ENCODE results near the gene IQCE.
"Not testable (repeated sequence)": the region's sequence is repeated elsewhere in the genome, so short reads cannot be mapped to it uniquely, and the experiment has no call there.

Gene IQCE

GRCh38 chr7:2555121-2556052 is 3.4 kb upstream of the IQCE start, which contains the start of gene BRAT1:
Gene BRAT1, minus strand, starts transcription at chr7:2555524. Its CDS starts 1,093 bp downstream, at chr7:2554431.
- Histone ChIP-seq H3K4me1 (ENCODE audit: control insufficient read depth in 1 of 2, insufficient read depth in 1 of 2, low read depth in 1 of 2, low read length in 1 of 2) (peaks cover 43 to 50% of the 10 kb centered on the region in 2 experiments), H3K27me3 (no peaks in the 10 kb centered on the region), H3K9me3 (no peaks in the 10 kb centered on the region), H3K4me3 (ENCODE audit: low read depth in 1 of 2, low read length in 1 of 2) (peak within 1 kb of the TSS; percentile 80 to 90), H3K36me3 (no peaks in the 10 kb centered on the region), H3K27ac (peak within 1 kb of the TSS; percentile 98)
- peak; percentile 71 for TF ChIP-seq CTCF (IDR thresholded peaks at IDR 0.05)

DNA sequence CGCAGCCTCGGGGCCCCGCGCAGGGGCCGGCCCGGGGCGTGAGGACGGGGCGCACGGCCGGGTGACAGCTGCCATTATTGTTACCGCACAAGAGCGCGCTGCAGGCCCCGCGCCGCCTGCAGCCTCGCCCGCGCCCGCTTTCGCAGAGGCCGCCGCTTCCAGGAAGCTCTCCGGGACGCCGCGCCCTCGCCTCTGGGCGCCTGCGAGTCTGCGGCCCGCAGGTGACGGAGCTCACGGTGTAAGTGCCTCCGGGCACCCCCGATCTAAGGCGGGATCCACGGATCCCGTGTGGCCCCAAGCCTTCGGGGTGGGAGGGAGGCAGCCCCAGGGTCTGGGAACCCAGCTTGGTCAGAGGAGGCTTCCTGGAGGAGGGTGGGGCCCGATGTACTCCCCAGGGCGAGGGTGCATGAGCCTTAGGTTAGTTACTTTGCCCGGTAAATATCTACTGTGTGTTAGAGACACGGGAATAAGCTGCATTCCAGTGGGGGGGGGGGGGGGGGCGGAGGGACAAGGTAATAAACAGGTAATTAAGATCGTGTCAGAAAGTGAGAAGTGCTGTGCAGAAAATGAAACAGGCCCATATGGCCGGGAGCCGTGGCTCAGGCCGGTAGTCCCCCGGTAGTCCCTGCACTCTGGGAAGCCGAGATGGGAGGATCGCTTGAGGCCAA is 638 bp downstream of the IQCE start:
- Histone ChIP-seq H3K4me1 (ENCODE audit: control insufficient read depth in 1 of 2, insufficient read depth in 1 of 2, low read depth in 1 of 2, low read length in 1 of 2) (peaks cover 36 to 45% of the 10 kb centered on the region in 2 experiments), H3K27ac (peak overlapping the region; percentile 75), H3K9me3 (no peaks in the 10 kb centered on the region), H3K4me3 (ENCODE audit: low read depth in 1 of 2, low read length in 1 of 2) (peak overlapping the region; percentile 81 to 83), H3K36me3 (no peaks in the 10 kb centered on the region), H3K27me3 (no peaks in the 10 kb centered on the region)
- no peak for TF ChIP-seq CTCF (IDR thresholded peaks at IDR 0.05)

DNA sequence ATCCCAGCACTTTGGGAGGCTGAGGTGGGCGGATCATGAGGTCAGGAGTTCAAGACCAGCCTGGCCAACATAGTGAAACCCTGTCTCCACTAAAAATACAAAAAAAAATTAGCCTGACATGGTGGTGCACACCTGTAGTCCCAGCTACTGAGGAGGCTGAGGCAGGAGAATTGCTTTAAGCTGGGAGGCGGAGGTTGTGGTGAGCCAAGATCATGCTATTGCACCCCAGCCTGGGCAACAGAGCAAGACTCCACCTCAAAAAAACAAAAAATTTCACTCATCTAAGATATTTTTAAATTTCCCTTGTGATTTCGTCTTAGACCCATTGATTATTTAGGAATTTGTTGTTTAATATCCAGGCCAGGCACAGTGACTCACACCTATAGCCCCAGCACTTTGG is 5.2 kb downstream of the IQCE start:
- peaks cover 20 to 26% of the 10 kb centered on the region in 2 experiments for H3K4me1 ChIP-seq (ENCODE audit: control insufficient read depth in 1 of 2, insufficient read depth in 1 of 2, low read depth in 1 of 2, low read length in 1 of 2)
- not testable (repeated sequence) for H3K9me3 ChIP-seq; H3K36me3 ChIP-seq; H3K27me3 ChIP-seq; H3K27ac ChIP-seq; H3K4me3 ChIP-seq (ENCODE audit: low read depth in 1 of 2, low read length in 1 of 2)

DNA sequence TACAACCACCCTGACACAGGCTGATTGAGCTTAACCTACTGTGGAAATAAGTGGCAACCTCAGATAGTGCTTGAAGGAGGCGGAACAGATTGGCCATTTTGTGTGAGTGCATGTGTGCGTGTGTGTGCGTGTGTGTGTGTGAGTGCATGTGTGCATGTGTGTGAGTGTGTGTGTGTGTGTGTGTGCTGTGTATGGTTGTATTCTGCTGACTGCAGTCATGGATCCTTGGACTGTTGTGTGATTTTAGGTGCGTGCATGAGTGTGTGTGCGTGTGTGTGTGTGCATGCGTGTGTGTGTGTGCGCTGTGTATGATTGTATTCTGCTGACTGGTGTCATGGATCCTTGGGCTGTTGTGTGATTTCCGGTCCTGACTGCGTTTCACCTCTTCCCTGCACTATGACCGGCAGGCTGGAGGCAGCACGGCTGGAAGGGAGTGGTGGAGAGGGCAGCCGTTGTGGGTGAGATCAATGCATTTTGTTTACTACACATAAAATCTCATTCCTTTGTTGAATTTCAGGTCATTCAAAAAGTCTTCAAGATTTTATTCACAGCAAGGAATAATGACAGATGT is 6.3 kb downstream of the IQCE start:
- H3K36me3 ChIP-seq: no peaks in the 10 kb centered on the region
- H3K27ac ChIP-seq: no peak overlapping the region
- no peaks in the 10 kb centered on the region for H3K9me3 ChIP-seq
- peaks cover 13 to 18% of the 10 kb centered on the region in 2 experiments for H3K4me1 ChIP-seq (ENCODE audit: control insufficient read depth in 1 of 2, insufficient read depth in 1 of 2, low read depth in 1 of 2, low read length in 1 of 2)
- no peak overlapping the region for H3K4me3 ChIP-seq (ENCODE audit: low read depth in 1 of 2, low read length in 1 of 2)
- no peaks in the 10 kb centered on the region for H3K27me3 ChIP-seq
- TF ChIP-seq CTCF (IDR thresholded peaks at IDR 0.05): no peak

GRCh38 chr7:2566348-2566889 is 7.6 kb downstream of the IQCE start:
- no peak overlapping the region for H3K4me3 ChIP-seq (ENCODE audit: low read depth in 1 of 2, low read length in 1 of 2)
- peaks cover 12 to 15% of the 10 kb centered on the region in 2 experiments for H3K4me1 ChIP-seq (ENCODE audit: control insufficient read depth in 1 of 2, insufficient read depth in 1 of 2, low read depth in 1 of 2, low read length in 1 of 2)
- H3K27ac ChIP-seq: no peak overlapping the region
- no peaks in the 10 kb centered on the region for H3K27me3 ChIP-seq
- H3K9me3 ChIP-seq: no peaks in the 10 kb centered on the region
- TF ChIP-seq CTCF (IDR thresholded peaks at IDR 0.05): no peak
- no peaks in the 10 kb centered on the region for H3K36me3 ChIP-seq
